HEK293T (cell line): Measurements from ENCODE around the gene GAK.

Experiments used
- BHLHE40 ChIP-seq: fragments of 450-650 bp; IDR thresholded peaks from 2 replicates; pipeline ENCODE4 v1.6.1; 2016; ENCODE audit warnings: mild to moderate bottlenecking, moderate library complexity, borderline replicate concordance
- FOXA1 ChIP-seq: fragments of 450-650 bp; IDR thresholded peaks from 2 replicates; pipeline ENCODE4 v1.6.1; 2016; ENCODE audit warnings: mild to moderate bottlenecking
- FOXK2 ChIP-seq: fragments of 450-650 bp; IDR thresholded peaks from 2 replicates; pipeline ENCODE4 v1.6.1; 2016; ENCODE audit warnings: mild to moderate bottlenecking
- FOXM1 ChIP-seq: fragments of 450-650 bp; IDR thresholded peaks from 2 replicates; pipeline ENCODE4 v1.6.1; 2017; ENCODE audit warnings: mild to moderate bottlenecking, borderline replicate concordance
- HDGF ChIP-seq: fragments of 450-650 bp; IDR thresholded peaks from 2 replicates; pipeline ENCODE4 v1.6.1; 2017; ENCODE audit warnings: antibody characterized with exemption, borderline replicate concordance
- L3MBTL2 ChIP-seq: fragments of 450-650 bp; conservative IDR thresholded peaks from 2 replicates; pipeline ENCODE4 v1.6.1; 2016; ENCODE audit warnings: mild to moderate bottlenecking
- NFRKB ChIP-seq: fragments of 450-650 bp; IDR thresholded peaks from 2 replicates; pipeline ENCODE4 v1.6.1; 2016; ENCODE audit warnings: mild to moderate bottlenecking, moderate library complexity
- PKNOX1 ChIP-seq: fragments of 450-650 bp; IDR thresholded peaks from 2 replicates; pipeline ENCODE4 v1.6.1; 2016
- SP1 ChIP-seq: fragments of 450-650 bp; IDR thresholded peaks from 2 replicates; pipeline ENCODE4 v1.6.1; 2017
- SUZ12 ChIP-seq: fragments of 450-650 bp; IDR thresholded peaks from 2 replicates; pipeline ENCODE4 v1.6.1; 2016; ENCODE audit warnings: mild to moderate bottlenecking
- ZNF384 ChIP-seq: fragments of 450-650 bp; IDR thresholded peaks from 2 replicates; pipeline ENCODE4 v1.6.1; 2016

- TF ChIP-seq FOXM1 (no peak), ZNF384 (no peak), L3MBTL2 (no peak), HDGF (no peak), SP1 (no peak), SUZ12 (no peak), BHLHE40 (no peak), NFRKB (no peak), FOXA1 (no peak), PKNOX1 (no peak), FOXK2 (no peak)
Measured at GRCh38 chr4:865121-865465, 67.0 kb downstream of the GAK start.
